HG03175 (cell line): ENCODE measurements around the gene PRSS56.
"Not testable (repeated sequence)": the region's sequence is repeated elsewhere in the genome, so short reads cannot be mapped to it uniquely, and the experiment has no call there.

ENCODE experiments used
- ATAC-seq: cut with Tn5 transposase; IDR thresholded peaks from one replicate; pipeline ENCODE4 v1.9.1; 2021; ENCODE audit warnings: mild to moderate bottlenecking, moderate library complexity; ENCODE audit not compliant: unreplicated experiment

Gene PRSS56

DNA sequence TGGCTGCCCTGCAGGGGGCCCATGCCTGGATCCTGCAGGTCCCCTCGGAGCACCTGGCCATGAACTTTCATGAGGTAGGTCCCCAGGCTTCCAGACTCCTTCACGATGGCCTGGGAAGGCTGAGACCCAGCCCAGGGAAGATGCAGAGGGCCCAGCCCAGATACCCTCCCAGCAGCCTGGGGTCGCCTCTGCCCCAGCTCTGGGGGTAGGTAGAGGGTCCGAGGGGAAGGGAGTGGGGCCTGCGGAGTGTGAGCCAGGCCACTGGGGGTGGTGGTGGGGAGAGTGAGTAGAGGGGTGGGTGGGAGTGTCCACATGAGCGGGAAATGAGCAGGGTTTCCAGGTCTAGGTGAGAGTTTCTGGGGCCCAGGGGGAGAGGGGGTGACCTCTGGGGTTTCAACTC lies 4.6 kb downstream of the PRSS56 start:
- no peak for ATAC-seq

DNA sequence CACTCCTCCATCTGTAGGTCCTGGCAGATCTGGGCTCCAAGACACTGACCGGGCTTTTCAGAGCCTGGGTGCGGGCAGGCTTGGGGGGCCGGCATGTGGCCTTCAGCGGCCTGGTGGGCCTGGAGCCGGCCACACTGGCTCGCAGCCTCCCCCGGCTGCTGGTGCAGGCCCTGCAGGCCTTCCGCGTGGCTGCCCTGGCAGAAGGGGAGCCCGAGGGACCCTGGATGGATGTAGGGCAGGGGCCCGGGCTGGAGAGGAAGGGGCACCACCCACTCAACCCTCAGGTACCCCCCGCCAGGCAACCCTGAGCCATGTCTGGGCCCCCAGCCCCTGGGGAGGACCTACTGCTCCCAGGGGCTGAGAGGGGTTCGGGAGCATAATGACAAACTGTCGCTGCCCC lies 5.0 kb downstream of the PRSS56 start:
- ATAC-seq = no peak

DNA sequence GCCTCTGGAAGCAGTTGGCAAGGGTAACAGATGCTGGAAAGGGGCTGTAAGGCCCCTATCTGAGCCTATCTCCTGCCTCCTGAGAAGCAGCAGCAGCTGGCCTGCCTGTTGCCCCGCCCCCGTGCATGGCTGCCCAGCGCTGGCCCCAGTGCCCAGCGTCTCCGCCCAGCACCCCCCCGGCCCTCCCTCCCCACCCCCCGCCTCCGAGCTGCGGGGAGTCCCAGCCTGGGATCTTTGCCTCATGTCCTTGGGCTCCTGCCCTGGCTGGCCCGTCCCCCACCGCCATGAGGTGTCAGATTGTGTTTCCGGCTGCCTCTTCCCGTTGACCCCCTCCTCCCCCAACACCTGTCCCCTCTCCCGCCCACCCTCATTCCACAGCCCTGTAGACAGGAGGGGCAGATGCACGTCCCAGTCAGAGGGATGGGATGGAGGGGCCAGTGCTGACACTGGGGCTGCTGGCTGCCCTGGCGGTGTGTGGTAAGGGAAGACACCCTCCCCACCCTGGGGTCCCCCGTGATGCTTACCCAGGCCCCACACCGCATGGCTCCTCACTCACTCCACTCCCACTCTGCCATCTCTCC lies 5.7 kb downstream of the PRSS56 start, which contains the start of gene CHRND:
CHRND (plus strand) TSS at position 370 of the 581 bp plus-strand sequence; CDS start at position 426, 56 bp downstream.
- no peak for ATAC-seq

DNA sequence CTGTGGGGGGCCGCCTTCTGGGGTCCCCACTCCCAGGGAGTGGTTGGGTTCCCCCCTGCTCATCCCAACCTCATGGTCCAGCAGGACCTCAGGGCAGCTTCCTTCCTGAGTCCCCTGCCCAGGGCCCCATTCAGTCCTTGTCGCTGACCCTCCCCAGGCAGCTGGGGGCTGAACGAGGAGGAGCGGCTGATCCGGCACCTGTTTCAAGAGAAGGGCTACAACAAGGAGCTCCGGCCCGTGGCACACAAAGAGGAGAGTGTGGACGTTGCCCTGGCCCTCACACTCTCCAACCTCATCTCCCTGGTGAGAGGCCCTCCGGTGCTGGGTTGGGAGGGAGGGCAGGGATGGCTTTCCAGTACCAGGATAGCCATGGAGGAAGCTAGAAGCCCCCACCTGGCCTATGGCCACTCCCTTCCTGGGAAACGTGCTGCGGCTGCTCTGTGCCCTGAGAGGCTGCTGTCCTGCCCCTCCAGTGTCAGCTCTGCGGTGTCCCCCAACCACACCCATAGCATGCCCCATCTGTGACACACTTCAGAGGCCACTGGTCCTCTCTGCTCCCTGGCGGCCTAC lies 6.3 kb downstream of the PRSS56 start:
- no peak for ATAC-seq

DNA sequence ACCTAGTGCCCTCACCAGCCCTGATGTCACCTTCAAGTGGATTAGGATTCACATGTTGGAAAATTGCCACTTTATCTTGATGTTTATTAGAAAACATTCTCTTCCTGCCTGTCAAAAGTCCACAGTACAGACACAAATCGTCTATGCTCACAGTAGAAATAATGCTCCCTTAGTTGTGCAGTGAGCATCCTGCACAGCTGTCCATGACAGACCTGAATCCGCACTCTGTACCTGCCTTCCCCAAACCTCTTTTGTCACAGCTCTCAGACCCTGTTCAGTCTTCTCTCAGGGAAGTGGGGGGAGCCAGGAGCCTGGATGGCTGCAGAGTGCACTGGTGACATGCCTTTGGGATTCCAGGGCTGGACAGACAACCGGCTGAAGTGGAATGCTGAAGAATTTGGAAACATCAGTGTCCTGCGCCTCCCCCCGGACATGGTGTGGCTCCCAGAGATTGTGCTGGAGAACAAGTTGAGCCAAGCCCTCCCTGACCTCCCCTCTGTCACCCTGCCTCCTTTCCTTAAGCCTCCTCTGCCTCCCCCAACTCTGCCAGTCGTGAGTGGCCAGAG lies 7.8 kb downstream of the PRSS56 start:
- no peak for ATAC-seq

DNA sequence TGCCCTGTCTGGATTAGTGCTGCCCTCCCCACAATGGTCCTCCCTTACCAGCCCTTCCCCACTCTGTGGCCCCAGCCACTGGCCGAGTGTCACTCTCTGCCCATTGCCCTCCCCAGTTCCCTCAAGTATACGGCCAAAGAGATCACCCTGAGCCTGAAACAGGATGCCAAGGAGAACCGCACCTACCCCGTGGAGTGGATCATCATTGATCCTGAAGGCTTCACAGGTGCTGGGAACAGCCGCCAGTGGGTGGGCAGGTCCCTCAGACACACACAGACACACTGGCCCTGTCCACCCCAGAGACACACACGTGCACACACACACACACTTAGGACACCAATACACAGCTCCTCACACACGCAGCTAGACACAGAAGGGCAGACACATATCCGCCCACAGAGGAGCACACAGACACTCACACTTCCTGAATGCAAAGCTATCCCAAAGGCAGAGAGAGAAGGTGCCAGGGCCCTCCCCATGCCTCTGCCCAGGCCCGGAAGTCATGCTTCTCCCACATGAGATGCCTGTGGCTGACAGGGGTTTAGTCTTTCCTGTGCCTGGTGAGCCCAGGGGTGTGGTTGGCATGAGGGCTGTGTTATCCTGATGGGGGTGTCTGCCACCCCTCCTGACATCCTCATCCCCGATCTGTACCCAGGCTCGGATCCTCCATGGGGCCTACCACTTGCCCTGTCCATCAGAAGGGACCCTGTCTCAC lies 8.7 kb downstream of the PRSS56 start:
- no peak for ATAC-seq

DNA sequence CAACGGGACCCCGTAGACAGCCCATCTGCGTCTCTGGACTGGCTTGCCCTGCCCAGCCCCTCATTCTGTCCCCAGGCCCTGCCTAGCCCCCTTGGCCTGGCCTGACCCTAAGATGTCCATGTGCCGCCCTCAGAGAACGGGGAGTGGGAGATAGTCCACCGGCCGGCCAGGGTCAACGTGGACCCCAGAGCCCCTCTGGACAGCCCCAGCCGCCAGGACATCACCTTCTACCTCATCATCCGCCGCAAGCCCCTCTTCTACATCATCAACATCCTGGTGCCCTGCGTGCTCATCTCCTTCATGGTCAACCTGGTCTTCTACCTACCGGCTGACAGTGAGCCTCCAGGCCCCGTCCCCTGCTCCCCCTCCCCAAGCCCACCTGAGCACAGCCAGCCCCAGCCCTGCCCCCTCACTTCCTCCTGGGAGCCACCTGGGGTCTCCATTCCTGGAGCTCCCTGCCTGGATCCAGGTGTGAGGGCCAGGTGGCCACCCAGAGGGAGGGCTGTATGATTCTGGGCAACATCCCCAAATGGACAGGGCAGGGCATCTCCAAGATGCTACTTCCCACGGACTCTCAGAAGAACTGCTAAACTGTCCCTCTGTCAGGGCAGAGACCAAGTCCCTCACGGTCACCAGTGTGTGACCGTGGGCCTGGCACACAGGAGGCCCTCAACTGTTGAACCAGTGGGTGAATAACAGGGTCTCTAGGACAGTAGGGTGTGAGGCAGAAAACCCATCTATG lies 9.8 kb downstream of the PRSS56 start:
- ATAC-seq = no peak

DNA sequence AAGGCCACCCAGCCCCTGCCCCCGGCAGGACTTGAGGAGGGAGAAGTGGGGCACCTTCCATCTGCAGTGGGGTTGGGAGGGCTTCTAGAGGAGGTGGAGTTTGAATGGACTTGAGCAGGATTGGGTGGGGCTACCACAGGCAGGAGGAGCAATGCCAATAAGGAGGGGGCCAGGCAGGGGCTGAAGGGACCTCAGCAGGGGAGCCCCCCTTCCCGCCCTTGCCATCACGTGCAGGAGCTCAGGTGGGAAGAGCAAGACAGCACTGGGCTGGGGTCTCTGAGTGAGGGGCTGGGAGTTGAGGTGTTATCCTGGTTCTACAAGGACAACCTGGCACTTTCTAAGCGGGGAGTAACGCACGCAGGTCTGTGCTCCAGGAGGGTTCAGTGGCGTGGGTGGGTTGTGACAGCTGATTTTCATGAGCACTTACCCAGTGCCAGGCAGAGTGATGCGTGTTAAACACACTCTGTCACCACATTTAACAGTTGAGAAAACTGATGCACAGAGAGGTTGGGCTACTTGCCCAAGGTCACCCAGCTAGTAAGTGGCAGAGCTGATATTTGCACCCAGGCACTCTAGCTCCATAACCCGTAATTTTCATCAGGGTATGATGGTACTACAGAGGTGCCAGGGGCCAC lies 10.6 kb downstream of the PRSS56 start:
- no peak for ATAC-seq

DNA sequence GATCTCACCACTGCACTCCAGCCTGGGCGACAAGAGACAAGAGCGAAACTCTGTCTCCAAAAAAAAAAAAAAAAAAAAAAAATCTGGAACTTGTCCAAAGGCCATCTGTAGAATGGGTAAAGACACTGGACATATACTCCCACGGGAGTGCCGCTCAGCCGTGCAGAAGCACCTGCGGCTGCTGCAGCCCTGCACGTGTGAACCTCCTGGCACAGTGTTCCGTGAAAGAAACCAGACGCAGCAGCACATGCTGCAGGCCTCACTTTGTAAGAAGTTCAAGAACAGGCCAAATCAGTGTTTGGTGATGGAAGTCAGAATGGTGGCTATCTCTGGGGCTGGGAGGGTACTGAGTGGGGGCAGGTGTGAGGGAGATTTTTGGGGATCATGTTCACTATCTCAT lies 12.2 kb downstream of the PRSS56 start:
- no peak for ATAC-seq

DNA sequence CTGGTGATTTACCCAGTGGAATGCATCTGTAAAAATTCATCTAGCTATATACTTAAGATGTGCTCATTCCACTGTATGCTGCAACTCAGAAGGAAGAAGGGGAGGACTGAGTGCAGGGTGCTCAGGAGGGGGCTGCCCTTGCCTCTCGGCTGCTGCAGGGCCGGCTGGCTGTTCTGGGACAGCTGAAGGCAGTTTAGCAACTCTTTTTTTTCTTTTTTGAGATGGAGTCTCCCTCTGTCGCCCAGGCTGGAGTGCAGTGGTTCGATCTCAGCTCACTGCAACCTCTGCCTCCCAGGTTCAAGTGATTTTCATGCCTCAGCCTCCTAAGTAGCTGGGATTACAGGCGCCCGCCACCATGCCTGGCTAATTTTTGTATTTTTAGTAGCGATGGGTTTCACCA lies 12.6 kb downstream of the PRSS56 start:
- not testable (repeated sequence) for ATAC-seq

DNA sequence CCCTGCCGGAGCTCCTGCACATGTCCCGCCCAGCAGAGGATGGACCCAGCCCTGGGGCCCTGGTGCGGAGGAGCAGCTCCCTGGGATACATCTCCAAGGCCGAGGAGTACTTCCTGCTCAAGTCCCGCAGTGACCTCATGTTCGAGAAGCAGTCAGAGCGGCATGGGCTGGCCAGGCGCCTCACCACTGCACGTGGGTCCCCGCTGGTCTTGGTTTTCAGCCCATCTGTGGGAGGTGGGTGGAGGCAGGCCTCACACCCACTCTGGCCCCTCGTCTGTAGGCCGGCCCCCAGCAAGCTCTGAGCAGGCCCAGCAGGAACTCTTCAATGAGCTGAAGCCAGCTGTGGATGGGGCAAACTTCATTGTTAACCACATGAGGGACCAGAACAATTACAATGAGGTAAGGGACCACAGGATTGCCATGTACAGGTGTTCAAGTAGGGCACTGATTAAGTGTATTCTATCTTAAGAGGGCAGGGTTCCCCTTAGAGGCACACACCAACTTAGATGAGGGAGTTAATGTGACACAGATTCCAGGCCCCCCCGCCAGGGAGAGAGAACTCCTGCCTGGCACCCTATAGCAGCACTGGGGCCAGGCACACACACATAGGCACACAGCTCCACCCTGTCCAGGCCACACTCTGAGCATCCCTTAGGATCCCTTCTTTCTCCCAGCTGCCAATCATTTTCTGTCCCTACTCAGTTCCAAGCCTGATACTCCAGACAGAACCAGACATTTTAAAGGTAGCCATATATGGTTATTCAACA lies 13.9 kb downstream of the PRSS56 start:
- no peak for ATAC-seq

DNA sequence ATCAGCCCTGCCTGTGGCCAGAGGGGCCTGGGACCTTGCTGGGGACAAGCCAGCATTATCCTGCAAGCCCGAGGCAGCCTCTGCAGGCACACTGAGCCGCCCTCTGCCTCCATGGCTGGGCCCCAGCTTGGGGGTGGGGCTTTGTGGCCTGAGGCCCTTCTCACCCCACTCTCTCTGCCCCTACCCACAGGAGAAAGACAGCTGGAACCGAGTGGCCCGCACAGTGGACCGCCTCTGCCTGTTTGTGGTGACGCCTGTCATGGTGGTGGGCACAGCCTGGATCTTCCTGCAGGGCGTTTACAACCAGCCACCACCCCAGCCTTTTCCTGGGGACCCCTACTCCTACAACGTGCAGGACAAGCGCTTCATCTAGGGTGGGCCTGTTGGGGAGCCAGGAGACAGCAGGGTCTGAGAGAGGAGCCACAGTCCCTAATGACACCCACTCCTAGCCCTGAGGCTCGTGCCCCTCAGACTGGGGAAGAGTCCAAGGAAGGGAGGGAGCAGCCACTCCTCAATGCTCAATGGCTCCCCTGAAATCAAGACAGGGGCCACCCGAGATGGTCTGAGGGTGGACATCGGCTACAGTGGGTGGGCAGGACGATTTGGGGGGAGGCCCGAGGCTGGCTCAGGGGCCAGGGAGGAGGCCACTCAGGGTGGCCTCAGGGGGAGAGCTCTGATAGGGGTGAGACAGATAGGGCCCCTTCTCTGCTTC lies 14.9 kb downstream of the PRSS56 start:
- no peak for ATAC-seq

DNA sequence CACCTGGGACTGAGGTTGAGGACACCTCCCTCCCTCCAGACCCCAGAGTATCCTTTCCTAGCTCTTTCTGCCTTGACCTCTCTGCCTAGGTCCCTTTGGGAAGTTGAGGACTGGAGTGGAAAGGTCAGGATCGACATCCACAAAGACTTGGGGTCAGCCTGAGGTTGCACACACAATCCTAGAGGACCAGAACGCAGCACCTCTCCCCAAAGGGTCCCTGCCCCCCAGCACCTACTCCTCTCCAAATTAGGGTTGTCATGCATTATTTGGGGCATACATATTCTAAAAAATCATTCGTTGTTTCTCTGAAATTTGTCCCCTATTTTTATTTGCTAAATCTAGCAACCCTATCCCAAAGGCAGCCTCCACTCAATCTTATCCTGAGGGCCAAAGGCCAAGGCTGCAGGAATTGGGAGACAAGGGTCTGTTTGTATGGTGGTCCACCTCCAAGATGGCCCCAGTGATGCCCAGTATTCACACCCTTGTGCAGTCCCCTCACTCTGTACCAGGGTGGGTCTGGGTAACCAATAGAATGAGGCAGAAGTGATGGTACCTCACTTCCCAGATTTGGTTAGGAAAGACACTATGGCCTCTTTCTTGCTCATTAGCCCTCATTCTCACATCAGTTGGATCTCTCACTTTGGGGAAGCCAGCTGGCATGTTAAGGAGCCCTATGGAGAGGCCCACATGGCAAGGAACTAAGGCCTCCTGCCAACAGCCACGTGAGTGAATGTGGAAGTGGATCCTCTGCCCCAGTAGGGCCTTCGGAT lies 15.8 kb downstream of the PRSS56 start:
- no peak for ATAC-seq

DNA sequence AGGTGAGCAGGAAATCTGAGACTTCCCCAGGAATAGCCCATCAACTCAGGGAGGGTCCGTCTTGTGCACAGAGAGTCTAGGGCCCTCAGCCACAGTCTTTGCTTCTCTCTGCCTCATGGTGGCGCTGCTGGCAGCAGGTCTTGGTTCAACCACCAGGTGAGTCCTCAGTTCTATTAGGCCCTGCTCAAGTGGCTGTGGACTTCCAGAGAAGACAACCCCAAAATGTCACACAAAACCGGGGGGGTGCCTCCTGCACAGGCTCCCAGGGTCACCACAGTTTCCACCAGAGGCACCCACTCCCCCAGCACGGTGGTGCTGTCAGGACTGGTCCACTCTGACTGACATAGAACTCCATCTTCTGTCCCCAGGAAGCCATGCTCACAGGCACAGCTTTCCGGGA lies 16.9 kb downstream of the PRSS56 start:
- ATAC-seq = no peak

DNA sequence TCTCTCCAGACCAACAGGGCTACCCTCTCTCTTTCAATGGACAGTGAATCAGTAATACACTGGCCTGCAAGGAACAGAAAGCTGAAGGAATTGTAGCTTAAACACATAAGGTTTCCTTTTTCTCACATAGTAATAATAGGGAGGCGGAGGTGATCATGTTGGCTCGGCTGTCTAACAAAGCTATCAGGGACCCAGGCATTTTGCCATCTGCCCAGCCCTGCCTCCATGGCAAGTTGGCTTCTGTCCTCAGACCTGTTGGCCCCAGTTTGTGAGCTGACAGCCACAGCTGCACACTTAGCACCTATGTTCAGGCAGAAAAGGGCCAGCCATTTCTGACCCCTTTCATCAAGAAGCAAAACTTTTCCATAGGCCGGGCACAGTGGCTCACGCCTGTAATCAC lies 17.3 kb downstream of the PRSS56 start:
- ATAC-seq = no peak

DNA sequence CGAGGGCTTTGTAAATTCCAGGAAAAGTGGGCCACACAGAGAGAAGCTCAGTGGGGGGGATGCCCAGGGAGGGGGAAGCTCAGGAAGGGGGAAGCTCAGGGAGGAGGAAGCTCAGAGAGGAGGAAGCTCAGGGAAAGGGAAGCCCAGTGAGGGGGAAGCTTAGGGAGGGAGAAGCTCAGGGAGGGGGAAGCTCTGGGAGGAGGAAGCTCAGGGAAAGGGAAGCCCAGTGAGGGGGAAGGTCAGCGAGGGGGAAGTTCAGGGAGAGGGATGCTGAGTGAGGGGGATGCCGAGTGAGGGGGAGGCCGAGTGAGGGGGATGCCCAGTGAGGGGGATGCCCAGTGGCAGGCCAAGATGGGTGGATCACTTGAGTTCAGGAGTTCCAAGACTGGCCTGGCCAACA lies 18.5 kb downstream of the PRSS56 start:
- ATAC-seq = no peak

DNA sequence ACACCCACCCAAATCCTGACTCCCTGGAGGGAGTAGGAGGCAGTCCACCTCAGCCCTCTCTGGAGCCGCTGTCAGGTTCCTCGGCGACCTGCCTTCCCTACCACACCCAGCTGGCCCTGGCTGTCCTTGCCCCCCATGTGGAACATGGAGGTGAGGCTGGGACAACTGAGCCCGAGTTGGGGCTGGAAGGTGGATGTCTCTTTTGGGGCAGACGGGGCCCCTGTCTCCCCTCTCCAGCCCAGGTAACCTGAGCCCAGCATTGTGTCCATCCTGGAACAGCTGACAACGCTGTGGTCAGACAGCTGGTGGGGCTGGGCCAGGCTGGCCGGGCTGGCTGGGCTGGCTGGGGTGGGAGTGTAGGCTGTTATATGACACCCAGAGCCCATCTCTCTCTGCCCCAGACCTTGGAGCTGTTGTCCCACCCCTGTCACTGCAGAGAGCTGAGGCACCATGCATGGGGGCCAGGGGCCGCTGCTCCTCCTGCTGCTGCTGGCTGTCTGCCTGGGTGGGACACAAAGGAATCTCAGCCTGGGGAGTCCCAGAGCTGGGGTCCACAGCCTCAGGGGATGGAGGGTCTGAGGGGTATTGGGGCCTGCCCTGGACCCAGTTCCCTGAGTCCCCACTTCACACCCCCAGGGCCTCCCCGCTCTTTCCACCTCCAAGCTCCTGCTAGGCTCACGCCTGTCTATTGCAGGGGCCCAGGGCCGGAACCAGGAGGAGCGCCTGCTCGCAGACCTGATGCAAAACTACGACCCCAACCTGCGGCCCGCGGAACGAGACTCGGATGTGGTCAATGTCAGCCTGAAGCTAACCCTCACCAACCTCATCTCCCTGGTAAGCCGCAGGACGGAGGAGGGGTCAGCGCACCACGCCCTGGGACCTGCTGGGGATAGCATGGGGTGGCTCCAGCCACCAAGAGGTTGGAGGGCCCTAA lies 19.4 kb downstream of the PRSS56 start, which contains the start of gene CHRNG:
CHRNG (plus strand) TSS at position 395 of the 934 bp plus-strand sequence; CDS start at position 451, 56 bp downstream.
- no peak for ATAC-seq
